AG08396 (cell line): ENCODE data around the gene GPR55.
"Not testable (repeated sequence)": the region's sequence is repeated elsewhere in the genome, so short reads cannot be mapped to it uniquely, and the experiment has no call there.

ENCODE experiments used
- DNase-seq: peaks from one replicate; pipeline ENCODE4 v3.0.0; 2012; ENCODE audit warnings: low spot score, mixed read lengths

The GPR55 gene

GRCh38 chr2:230950874-230951339, 25.9 kb upstream of the GPR55 start:
- DNase-seq: no peak

GRCh38 chr2:230949966-230950873, 25.2 kb upstream of the GPR55 start:
- DNase-seq: no peak

GRCh38 chr2:230947908-230948365, 22.9 kb upstream of the GPR55 start:
- DNase-seq: no peak

DNA sequence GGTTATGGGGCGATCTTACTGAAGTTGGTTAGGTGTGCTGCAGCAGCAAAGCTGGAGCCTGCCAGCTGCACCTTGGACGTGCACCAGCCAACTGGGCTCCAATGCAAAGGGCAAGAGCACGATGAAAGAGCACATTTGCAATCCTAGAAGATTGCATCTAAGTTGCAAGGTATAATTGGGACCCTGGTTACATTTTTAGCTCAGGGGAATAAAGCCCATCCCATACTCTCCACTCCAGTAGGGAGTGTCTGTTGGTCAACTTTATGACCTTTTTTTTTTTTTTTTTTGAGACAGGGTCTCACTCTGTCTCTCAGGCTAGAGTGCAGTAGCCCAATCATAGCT, 22.2 kb upstream of the GPR55 start:
- no peak for DNase-seq

DNA sequence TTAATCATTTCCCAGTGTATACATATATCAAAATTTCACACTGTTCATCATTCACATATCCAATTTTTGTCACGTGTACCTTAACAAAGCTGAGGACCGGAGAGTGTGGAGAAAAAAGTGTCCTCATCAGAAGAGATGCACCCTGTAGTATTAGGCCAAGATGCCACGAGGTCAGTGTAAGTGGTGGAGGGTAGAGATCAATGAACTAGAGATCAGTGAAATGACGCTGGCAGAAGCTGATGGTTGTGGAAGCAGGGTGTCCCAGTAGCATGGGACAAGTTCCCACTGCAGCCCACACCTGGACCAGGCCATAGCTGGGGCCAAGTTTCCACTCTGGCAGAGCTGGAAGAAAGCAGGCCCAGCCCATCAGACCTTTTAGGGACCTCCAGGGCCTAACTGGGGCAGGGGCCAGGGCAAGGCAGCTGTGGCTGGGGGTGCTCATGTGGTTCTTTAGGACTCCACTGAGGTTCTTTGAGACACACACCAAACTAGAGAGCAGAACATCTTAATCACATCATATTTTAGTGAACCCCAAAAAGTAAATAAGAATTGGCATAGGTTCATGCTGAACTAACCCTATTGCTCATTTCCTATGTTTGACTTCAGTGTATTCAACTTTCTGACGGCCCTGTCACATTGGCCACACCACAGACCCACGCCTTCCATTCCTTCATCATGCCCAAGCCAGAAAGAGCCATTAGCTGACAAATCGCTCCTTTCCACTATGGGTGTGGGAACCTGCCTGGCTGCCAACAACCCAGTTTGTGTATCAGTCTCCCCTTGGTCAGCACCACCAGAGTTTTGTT, 21.6 kb upstream of the GPR55 start:
- DNase-seq: no peak

- no peak for DNase-seq
These were observed 19.8 kb upstream of the GPR55 start for GRCh38 chr2:230944757-230945372.

GRCh38 chr2:230944123-230944653, 19.1 kb upstream of the GPR55 start:
- DNase-seq: no peak

DNA sequence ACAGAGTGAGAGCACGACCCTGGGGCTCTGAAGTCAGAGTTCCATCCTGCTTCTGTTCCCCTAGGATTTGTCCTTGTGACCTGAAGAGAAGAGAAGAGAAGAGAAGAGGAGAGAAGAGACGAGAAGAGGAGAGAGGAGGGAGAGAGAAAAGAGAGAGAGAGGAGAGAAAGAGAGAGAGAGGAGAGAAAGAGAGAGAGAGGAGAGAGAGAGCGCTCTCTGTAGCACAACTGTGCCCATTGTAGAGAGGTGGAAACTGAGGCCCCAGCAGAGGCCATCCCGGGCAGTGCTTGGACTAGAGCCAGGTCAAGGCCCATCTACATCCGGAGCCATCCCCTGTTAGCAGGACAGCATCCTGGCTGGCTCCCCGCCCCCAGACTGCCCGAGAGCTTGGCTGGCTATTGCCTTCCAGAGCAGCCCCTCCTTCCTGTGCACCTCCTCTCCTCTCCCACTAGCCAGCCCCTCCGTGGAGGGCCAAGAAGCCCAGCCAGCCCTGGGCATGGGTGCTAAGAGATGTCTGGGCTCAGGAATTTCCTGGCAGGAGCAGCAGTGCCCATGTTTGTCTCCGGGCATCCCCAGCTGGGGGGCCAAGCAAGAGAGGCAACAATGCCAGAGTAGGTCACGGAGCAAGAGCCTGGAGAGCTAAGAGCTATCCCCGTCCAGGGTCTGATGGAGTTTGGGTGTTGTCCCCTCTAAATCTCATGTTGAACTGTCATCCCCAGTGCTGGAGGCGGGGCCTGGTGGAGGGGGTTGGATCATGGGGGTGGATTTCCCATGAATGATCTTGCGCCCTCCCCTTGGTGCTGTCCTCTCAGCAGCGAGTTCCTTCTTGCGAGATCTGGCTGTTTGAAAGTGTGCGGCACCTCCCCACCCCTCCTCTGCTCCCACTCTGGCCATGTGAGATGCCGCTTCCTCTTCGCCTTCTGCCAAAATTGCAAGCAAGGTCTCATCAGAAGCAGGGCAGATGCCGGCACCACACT, 18.2 kb upstream of the GPR55 start:
- peak; percentile 33 for DNase-seq

DNA sequence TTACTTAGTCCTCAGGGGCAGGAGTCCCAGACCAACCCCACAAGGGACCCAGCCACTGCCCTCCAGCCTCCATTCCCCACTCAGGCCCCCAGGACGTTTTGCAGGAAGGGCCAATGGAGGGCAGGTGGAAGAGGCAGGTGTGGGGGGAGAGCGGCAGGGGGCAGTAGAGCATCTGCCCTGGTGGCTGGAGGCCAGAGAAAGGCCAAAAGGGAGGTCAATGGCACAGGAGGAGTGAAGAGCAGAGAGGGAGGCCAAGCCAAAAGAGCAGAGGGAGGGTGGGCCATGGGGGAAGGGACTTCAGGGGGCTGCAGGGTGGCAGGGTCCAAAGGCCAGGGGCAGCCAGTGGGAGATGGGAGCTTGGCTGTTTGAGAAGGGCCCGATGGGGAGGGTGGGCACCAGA, 17.3 kb upstream of the GPR55 start:
- DNase-seq: no peak

DNA sequence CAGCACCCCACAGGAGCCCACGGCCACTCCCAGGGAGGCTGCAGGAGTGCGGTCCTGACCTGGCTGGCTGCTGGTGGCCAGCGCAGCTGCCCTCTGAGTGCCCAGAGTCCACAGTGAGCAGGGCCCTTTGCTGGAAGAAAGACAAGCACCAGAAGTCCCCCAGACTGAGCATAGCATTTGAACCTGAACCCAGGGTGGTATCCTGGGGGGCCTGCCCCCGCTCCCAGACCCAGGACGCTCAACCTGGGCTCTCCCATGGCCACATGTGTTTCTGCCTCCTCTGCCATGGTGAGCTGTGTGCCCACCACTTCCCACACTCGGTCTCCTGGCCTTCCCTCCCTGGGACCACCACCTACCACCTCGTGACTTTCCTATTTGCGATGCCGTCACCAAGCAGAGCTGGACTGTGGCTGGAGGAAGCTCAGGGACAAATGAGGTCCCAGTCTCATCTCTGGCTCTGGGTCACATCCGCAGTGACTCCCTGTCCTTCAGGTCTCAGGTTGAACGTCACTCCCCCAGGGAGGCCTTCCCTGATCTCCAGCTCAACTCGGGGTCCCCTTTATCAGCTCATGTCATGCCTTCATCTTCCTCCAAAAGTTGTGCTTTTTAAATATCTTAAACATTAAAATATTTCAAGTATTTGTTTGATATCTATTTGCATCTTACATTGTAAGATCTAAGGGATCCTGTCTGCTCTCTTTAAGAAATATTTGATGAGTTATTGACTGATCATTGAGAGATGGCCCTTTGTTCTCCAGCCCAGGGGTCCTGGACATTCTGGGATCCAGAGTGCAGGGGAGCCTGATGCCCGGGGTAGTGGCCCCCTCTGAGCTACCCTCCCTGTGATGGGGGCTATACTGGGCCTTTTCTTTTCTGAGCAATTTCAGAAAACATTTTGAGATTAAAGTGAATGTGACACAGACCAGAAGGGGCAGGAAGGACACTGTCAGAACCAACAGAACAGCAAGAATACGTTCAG, 16.4 kb upstream of the GPR55 start:
- no peak for DNase-seq

DNA sequence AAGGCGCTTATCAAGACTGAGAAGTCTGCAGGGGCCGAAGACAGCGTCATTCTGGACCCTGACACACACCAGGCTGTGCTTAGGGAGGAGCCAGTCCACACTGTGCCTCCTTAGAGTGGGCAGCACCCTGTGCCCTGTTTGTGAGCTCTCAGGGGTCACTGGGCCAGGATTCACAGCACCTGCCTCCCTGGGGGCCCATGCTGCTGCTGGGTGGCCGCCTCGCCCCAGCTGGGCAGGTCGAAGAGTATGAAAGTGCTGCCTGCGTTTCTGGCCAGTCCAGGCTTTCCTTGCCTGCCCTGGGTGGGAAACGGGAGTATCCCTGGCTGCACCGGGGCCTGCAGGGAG, 15.4 kb upstream of the GPR55 start:
- no peak for DNase-seq

DNA sequence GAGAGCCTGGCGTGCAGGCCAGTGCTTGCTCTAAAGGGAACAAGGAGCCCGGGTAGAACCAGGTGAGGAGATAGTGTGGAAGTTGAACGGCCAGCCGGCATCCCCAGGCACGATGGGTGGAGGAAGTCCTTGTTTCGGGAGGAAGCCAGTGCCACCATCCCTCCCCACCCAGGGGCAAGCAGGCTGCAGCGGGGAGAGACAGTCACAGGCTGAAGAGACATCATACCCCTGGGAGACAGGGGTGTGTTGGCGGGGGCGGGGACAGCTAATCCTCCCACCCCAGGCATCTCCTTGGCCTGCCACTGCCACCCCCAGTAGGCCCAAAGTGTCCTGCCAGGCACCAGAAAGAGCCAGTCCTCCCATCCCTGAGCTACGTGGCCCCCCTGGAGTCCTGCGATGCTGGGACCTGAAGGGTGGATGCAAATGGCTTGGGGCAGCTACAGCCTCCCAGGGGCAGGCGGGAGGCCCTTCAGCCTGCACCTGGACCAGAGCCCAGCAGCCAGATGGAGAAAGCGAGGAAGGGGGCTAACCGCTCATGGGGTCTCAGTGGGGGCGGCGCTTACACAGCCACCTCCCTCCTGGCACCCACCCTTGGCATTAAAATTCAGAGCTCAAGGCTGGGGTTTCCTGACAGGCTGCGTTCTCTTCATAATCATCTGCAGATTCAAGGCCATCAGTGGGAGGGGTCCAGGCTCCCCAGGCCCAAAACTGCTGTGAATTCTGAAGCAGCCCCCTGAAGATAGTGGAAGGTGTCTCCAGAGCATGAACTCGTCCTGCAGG, 14.8 kb upstream of the GPR55 start:
- DNase-seq: no peak

- DNase-seq: no peak
These were observed 14.1 kb upstream of the GPR55 start for GRCh38 chr2:230939066-230939591.

GRCh38 chr2:230938516-230939065, 13.5 kb upstream of the GPR55 start:
- no peak for DNase-seq

DNA sequence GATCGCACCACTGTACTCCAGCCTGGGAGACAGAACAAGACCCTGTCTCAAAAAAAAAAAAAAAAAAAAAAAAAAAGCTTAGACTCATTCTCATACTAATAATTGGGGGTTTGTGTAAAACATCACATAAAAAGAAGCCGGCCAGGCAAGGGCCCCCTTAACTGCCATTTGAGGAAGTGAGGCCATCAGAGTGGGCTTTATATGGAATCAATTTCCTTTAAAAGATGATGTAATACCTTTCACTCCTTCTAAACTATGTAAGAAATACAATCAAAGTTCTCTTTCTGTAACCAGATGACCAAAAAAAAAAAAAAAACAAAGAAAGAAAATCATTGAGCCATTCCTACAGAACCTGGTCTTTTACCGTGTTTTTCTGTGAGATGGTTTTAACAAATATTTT, 13.1 kb upstream of the GPR55 start:
- no peak for DNase-seq

- no peak for DNase-seq
These were observed 12.3 kb upstream of the GPR55 start for GRCh38 chr2:230937362-230937761.

GRCh38 chr2:230936243-230936642, 11.2 kb upstream of the GPR55 start:
- DNase-seq: not testable (repeated sequence)

GRCh38 chr2:230935130-230935430, 10.0 kb upstream of the GPR55 start:
- no peak for DNase-seq
